GM19043 (cell line): ENCODE results near the gene MYDGF.
"Not testable (repeated sequence)": the region's sequence is repeated elsewhere in the genome, so short reads cannot be mapped to it uniquely, and the experiment has no call there.

Experiments used
- ATAC-seq: cut with Tn5 transposase; IDR thresholded peaks from one replicate; pipeline ENCODE4 v1.9.1; 2021; ENCODE audit warnings: low read depth; ENCODE audit not compliant: unreplicated experiment

The MYDGF gene

DNA sequence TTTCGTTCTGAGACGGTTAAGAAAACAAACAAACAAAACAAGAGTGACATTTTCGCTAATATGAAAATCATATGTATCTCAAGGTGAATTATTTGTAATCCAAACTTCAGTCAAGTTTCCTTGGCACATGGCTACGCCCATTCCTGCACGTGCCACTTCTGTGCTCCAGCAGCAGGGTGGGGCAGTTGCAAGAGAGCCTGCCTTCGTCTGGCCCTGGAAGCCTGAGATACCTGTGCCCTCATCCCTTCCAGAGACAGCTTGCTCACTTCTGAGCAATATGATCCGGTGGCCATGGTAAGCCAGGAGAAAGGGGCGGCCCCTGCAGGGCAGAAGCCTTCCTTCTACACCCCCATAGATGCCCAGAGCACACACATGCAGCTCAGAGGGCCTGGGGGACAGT, 31.4 kb upstream of the MYDGF start:
- no peak for ATAC-seq

DNA sequence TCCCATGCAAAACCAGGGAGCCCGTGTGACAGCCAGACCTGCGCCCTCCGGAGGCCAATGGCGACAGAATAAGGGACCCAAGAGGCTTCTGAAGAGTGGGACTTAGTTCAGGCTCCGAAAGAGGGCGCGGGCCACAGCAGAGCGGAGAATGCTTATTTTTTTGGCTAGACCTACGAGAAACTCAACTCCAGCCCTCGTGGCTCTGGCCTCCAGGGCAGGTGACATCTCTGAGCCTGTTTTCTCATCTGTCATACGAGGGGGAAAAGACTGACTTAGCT, 30.5 kb upstream of the MYDGF start:
- ATAC-seq: no peak

- no peak for ATAC-seq
Observed at GRCh38 chr19:4699826-4700692, 29.9 kb upstream of the MYDGF start.

- ATAC-seq: no peak
Observed at GRCh38 chr19:4697304-4697703, 27.2 kb upstream of the MYDGF start.

DNA sequence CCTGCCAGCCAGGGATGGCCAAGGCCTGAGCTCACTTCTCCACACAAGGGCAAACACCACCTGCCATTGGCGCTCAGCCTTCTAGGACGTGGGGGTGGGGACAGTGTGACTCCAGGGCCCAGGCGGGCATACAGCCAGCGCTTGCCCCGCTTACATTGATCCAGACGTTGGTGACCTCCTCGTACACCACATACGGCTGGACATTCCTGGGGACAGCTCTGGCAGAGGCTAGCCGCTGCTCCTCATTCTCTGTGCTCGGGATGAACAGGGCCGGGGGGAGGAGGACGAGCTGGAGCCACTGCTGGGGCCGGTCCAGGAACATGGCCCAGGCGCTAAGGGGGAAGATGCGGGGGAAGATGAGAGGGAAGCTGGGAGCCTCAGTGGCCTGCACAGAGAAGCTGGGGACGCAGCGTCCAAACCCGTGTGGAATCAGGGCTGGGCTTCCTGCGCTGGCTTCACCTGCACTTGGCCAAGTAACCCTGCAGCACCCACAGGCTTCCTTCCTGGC, 25.1 kb upstream of the MYDGF start:
- no peak for ATAC-seq

DNA sequence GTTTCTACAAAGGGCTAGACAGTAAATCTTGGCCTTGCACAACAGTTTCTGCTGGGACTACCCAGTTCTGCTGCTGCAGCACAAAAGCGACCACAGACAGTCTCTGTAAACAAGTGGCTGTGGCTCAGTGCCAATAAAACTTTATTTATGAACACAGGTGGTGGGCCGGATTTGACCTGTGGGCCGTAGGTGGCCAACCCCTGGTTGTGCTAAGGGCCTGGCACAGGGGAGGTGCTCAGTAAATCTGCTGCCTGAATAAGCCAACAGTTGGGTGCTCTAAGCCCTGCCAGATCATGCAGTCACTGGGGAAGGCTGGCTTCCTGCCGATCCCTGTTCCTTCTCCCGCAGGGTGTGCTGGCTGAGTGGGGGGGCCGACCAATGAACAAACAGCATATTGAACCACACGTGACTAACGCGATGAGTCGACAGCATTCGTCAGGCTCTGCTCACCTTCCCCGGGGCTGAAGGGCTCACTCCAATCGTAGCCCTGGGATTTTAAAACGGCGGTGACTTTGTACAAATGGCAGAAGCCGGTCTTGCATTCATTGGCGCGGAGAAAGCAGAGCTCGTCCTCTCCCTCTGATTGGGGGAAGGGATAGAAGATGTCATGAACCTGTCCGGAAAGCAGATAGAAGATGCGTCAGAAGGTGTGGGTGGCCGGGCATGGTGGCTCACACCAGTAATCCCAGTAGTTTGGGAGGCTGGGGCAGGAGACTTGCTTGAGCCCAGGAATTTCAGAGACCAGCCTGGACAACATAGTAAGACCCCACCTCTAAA, 24.3 kb upstream of the MYDGF start:
- ATAC-seq: no peak

- no peak for ATAC-seq
Observed at GRCh38 chr19:4693471-4694121, 23.5 kb upstream of the MYDGF start.

- no peak for ATAC-seq
Observed at GRCh38 chr19:4693078-4693350, 22.9 kb upstream of the MYDGF start.

DNA sequence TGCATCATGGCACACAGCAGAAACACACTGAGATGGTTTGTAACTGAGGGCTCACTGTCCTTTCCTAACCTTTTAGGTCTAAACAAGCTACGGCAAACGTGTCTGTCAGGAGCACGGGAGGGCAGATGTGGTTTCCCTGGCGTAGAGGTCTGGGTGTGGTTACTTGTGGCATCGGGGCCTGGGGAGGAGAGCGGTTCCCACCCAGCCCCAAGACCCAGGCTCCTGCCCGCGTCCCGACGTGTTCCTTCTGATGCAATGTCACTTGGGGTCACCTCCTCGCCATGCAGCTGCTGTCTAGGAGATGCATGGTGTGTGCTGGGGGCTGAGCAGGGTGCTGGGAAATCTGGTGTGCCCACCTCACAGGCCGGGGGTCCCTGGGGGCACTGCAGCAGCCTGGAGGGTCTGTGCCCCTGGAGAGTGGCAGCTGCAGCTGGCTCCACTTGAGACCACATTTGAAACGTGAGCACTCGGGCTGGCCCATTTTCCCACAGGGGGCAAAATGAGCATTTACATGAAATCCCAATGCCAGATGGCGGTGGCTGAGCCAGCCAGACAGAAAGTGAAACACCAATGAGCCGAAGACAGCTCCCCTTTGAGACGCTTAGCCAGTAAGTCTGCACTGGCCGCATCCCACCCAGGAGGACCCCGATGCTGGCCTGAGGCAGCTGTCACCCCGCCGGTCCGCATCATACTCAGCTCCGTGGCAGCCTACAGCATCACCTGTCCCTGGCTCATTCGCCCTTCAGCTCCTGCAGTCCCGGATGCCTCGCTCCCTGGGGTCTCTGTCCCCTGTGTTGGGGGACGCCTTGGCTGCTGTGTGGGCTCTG, 22.3 kb upstream of the MYDGF start:
- no peak for ATAC-seq

DNA sequence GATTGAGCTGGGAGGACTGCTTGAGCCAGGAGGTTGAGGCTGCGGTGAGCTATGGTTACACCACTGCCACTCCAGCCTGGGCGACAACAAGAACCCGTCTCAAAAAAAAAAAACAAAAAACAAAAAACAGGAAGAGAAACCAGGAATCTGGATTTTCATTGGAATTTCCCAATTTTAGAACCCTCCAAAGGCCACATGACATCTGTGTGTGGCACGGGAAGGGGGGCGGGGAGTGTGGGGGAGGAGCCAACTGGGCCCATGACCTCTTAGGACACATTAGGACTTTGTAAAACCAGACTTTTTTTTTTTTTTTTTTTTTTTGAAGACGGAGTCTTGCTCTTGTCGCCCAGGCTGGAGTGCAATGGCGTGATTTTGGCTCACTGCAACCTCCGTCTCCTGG, 21.2 kb upstream of the MYDGF start:
- ATAC-seq: no peak

GRCh38 chr19:4690361-4690760, 20.2 kb upstream of the MYDGF start:
- ATAC-seq: no peak

DNA sequence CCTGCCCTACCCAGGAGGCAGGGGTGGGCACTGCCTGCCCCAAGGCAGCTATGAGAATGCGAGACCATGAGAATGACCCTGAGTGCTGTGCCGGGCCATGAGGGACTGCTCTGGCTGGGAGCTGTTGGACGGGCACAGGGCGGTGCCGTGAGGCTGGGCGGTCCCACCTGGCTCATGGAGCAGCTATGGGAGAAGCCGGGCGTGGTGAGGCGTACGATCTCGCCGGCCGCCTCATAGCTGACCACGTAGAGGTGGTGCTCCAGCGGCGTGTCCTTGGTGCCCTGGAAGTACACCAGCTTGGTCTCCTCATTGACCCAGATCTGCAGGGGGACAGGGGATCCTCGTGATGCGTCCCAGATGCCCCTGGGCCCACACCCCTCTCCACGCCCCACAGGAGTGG, 19.3 kb upstream of the MYDGF start:
- ATAC-seq: no peak

GRCh38 chr19:4688587-4688986, 18.4 kb upstream of the MYDGF start:
- no peak for ATAC-seq

DNA sequence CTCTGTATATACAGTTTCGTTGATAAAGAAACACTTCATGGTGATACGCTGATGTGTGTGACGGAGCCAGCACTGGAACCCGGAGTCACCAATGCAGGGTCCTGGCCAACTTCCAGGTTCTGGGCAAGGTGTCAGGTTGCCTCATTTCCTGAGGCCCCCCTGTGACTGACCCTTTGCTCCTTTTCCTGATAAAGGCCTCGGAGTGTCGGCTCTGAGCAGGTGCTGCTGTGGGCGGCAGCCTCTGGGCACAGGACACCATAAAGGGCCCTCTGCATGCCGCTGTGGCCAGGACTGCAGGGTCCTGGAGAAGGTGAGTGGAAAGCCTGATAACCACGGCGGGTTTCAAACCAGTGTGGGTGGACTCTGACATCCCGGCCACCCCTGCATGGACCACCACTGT, 17.3 kb upstream of the MYDGF start:
- ATAC-seq: no peak

DNA sequence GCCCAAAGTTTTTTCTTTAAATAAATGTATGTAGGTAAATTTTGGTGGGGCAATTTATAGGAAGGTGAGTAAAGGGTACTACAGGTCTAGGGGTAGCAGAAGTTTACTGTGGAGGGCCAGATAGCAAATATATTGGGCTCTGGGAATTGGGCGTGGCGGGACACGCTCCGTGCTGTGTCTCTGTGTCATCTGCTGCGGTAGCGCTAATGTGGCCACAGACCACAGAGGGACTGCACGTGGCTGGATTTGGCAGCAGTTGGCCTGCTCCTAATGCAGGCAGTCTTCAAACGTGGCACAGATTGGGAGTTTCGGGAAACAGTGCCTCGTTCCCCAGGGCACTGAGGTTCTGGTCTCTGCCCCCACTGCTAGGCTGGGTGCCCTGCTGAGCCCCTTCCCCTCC, 16.6 kb upstream of the MYDGF start:
- no peak for ATAC-seq

DNA sequence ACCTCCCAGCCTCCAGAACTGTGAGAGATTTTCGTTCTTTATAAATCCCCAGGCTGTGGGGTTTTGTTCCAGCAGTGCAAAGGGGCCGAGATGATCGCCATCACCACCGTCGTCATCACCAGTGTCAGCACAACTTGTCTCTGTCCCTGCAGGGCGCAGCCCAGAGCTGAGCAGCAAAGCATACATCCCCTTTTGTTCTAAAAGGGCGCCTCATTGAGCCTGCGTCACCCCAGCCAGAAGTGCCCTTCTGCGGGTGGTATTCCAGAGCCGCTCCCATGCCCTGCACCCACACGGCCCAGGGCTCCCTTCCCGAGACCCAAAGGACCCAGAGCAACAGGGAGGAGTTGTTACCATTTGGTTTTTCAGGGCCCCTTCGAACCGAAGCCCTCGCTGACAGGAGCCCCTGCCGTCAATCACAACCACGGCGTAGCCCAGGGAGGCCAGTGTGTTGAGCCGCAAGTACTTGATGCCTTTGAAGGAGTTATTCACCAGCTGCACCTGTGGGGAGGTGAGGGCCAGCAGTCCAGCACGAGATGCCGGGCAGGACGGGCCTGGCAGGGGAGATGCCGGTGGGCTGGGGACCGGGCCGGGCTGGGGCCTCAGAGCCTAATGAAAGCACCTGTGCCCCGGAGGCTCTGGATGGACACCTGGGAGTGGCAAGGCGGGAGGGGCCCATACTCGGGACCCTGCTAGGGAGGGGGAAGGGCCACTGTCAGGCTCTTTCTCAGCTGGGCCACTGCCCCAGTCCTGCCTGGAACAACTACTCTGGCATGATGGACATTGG, 14.4 kb upstream of the MYDGF start:
- no peak for ATAC-seq

DNA sequence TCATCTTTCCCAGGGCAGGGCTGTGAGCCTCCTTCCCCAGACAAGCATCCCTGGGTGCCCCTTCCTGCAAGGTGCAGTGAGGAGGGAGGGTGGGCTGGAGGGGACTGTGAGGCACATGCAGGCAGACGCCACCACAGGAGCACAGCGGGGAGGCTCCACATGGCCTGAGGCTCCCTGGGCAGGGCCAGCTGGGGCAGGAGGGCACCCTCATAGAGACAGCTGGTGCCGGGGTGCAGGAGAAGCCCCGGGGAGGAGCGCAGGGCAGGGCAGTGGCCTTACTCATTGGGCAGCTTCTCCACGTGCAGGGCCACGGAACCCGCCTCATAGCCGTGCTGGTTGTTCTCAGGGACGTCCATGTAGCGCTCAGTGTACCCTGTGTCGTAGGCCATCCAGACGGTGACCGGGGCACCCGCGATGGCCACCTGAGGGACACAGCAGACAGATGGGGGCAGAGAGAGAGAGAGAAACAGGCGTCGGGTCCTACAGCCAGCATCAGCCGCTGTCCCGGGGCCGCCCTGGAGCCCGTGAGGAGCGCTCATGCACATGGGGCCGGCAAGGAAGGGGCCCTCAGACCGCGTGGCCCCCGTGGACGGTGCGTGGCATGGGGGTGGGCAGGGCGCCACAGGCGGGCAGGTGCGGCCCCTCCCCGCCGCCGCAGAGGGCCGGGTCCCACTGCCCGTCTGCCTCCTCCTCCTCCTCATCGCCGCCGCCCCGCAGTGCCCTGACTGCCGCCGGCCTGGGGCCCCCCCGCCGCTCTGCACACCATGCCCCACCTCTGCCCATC, 12.5 kb upstream of the MYDGF start:
- no peak for ATAC-seq

GRCh38 chr19:4680021-4680420, 9.9 kb upstream of the MYDGF start:
- not testable (repeated sequence) for ATAC-seq
